Ovary (tissue), 10 donors: ENCODE measurements around the gene METTL22. TPM values are rescaled to one million over a fixed set of nuclear protein-coding genes. Genes with fewer than 3 reads are reported as not detected.

ENCODE experiments used
- DNase-seq, 5 donors: peaks; one replicate each; pipeline ENCODE4 v3.0.0-alpha.2; 2019 to 2020
- H3K27ac ChIP-seq, 2 donors: fragments of 200-600 bp; one replicate each; pipeline versions ENCODE4 v1.5.1 to v1.8.0; 2019 to 2022
- H3K27me3 ChIP-seq: fragments of 200-600 bp; one replicate; pipeline ENCODE4 v1.8.0; 2022
- H3K36me3 ChIP-seq: fragments of 200-600 bp; sonication (generic); one replicate; pipeline ENCODE4 v1.5.1; 2019
- H3K4me1 ChIP-seq: one replicate; pipeline ENCODE4 v1.8.1; 2013; ENCODE audit warnings: mild to moderate bottlenecking, moderate library complexity; ENCODE audit not compliant: insufficient read depth
- H3K4me3 ChIP-seq: fragments of 200-600 bp; sonication (generic); one replicate; pipeline ENCODE4 v1.5.1; 2017
- H3K9me3 ChIP-seq, 2 donors: fragments of 200-600 bp in 1 of 2; sonication (generic) in 1 of 2; one replicate each; pipeline versions ENCODE4 v1.5.1 to v1.8.1; 2013 to 2019; ENCODE audit warnings: mild to moderate bottlenecking in 1 of 2, moderate library complexity in 1 of 2
- EP300 ChIP-seq: sonication (generic); formaldehyde crosslinking; IDR thresholded peaks from one replicate; pipeline ENCODE4 v1.6.1; 2017; ENCODE audit warnings: antibody characterized with exemption
- POLR2A ChIP-seq: fragments of 450-650 bp; IDR thresholded peaks from one replicate; pipeline ENCODE4 v1.6.1; 2017; ENCODE audit warnings: antibody characterized with exemption, mild to moderate bottlenecking, moderate library complexity
- whole genome bisulfite sequencing, 3 donors: extraction: QIAGEN DNeasy Blood & Tissue Kit in 1 of 3; methylation state at CpG; one replicate each; pipeline versions ENCODE4 v1.1.5 to v1.1.7; 2013 to 2017; 5-methylcytosine and 5-hydroxymethylcytosine counted together
- intact Hi-C, 4 donors: fragments of 100-400 bp; cut with DNase I; formaldehyde crosslinking; loops; one replicate each; pipeline versions ENCODE4 v1.11.0 to v1.15.1; 2022 to 2023
- long read RNA-seq, 3 donors: library from polyadenylated mRNA in 2 of 3; unstranded in 2 of 3; transcript quantifications; one replicate each; pipeline ENCODE4 v2.0.0 and lab custom pipeline, GENCODE V29; 2021 to 2026
- polyA plus RNA-seq, 2 donors: library from polyadenylated mRNA; stranded (reverse); fragments of 200-250 nt in 1 of 2; fragments of 350-450 nt in 1 of 2; fragmentation: Illumina TruSeq in 1 of 2; extraction: RNeasy Lipid Tissue Mini Kit (QIAGEN cat#74804) in 1 of 2; gene quantifications; one replicate each; pipeline ENCODE4 v1.2.3, GENCODE V29; 2013 to 2014
- total RNA-seq, 7 donors: library from RNA; depleted of rRNA in 2 of 7; stranded (reverse); fragments of >200 nt in 2 of 7; fragmentation: NEBNext Ultra II Directional in 3 of 7; extraction: Animal tissue kit (Norgen Biotek cat#: 25700) in 3 of 7; gene quantifications; one replicate each; pipeline versions ENCODE4 v1.1.0 to v1.2.4, GENCODE V29; 2016 to 2023
- TF ChIP-seq, protein P1 (sequence below), 3 donors: fragments of 450-650 bp in 2 of 3; fragments of 200-600 bp in 1 of 3; IDR thresholded peaks; one replicate each; pipeline versions ENCODE4 v1.5.1 to v1.8.0; 2016 to 2022; ENCODE audit warnings: antibody characterized with exemption in 3 of 3, mild to moderate bottlenecking in 1 of 3
- donor health status: DM: no; HTN: no; CAD: no; lungs with moderate emphysema.
- donor health status: DM: no; HTN: no; CAD: no.
- donor health status: Bipolar disorder and iron deficiency.
- donor health status: DM: yes; HTN: yes; CAD: no.
- donor health status: DM: no; HTN: no; CAD: no.
- donor health status: DM: yes; HTN: yes; CAD: no.

METTL22 gene, protein sequence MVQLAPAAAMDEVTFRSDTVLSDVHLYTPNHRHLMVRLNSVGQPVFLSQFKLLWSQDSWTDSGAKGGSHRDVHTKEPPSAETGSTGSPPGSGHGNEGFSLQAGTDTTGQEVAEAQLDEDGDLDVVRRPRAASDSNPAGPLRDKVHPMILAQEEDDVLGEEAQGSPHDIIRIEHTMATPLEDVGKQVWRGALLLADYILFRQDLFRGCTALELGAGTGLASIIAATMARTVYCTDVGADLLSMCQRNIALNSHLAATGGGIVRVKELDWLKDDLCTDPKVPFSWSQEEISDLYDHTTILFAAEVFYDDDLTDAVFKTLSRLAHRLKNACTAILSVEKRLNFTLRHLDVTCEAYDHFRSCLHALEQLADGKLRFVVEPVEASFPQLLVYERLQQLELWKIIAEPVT
- 10 to 100 TPM; 21.6 to 45.8 (median 29.4) TPM for total RNA-seq
- polyA plus RNA-seq: 10 to 100 TPM; 14.2 to 23.6 TPM
- long read RNA-seq, donor 1, full-length matches to known transcripts: 38 of 80 reads
- long read RNA-seq, donor 1, partial matches to known transcripts: 12 of 80 reads
- long read RNA-seq, donor 1, other reads (novel, unspliced or antisense): 30 of 80 reads
- long read RNA-seq, donor 2, full-length matches to known transcripts: 4 of 4 reads
- long read RNA-seq, donor 2, partial matches to known transcripts: 0 of 4 reads
- long read RNA-seq, donor 2, other reads (novel, unspliced or antisense): 0 of 4 reads
- long read RNA-seq, donor 3, full-length matches to known transcripts: 11 of 27 reads
- long read RNA-seq, donor 3, partial matches to known transcripts: 8 of 27 reads
- long read RNA-seq, donor 3, other reads (novel, unspliced or antisense): 8 of 27 reads

DNA sequence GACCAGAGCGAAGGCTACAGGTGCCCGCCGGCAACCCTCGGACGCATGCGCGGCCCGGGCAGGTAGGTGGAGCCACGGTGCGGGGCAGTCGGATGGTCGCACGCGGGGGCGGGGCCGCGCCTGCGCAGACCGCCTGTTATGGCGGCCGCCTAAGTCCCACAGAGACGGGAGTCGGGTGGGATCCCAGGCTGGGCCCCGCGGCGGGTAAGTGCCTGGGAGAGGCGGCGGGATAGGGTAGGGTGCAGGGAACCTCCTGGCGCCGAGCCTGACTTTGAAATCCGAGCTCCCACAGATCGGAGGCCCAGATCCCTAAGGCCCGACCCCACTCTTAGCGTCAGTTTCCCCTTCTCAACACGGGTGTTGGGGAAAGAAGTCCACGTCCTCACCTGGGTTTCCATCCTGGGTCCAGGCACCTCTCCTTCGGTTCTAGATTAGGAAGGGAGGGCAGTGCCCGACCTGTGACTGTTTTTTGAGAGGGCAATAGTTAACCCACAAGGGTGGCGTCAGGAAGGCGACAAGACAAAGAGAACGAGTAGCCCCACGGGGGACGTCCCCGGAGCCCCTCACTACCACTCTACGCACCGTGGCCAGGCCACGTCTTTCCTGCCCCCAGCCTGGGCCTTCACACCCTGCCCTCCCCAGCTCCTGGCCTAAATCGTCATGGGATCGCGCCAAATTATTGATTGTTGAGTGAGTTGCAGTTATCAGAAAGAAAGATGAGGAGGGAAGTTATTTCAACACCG is at the start of gene METTL22:
TSS of gene METTL22 (plus strand) at position 127 of the 743 bp plus-strand sequence. CDS start 3,968 bp downstream, outside the sequence.
- no peaks in the 10 kb centered on the region for H3K27me3 ChIP-seq
- WGBS, 3 donors: 0 to 1% (median 0%) methylated on average over 51 of the region's 51 CpGs
- peak; percentile 85 to 95 (median 91) for DNase-seq
- H3K4me3 ChIP-seq: peak within 1 kb of the TSS; percentile 78
- intact Hi-C loops: no loop called here
- H3K36me3 ChIP-seq: no peaks in the 10 kb centered on the region
- no peaks in the 10 kb centered on the region for H3K9me3 ChIP-seq
- peak within 1 kb of the TSS; percentile 11 to 79 for H3K27ac ChIP-seq
- H3K4me1 ChIP-seq: peaks cover 1% of the 10 kb centered on the region
- TF ChIP-seq EP300 (no peak), POLR2A (peak; percentile 73)
- TF ChIP-seq, protein P1, sequence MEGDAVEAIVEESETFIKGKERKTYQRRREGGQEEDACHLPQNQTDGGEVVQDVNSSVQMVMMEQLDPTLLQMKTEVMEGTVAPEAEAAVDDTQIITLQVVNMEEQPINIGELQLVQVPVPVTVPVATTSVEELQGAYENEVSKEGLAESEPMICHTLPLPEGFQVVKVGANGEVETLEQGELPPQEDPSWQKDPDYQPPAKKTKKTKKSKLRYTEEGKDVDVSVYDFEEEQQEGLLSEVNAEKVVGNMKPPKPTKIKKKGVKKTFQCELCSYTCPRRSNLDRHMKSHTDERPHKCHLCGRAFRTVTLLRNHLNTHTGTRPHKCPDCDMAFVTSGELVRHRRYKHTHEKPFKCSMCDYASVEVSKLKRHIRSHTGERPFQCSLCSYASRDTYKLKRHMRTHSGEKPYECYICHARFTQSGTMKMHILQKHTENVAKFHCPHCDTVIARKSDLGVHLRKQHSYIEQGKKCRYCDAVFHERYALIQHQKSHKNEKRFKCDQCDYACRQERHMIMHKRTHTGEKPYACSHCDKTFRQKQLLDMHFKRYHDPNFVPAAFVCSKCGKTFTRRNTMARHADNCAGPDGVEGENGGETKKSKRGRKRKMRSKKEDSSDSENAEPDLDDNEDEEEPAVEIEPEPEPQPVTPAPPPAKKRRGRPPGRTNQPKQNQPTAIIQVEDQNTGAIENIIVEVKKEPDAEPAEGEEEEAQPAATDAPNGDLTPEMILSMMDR (IDR thresholded peaks at IDR 0.05): no peak

DNA sequence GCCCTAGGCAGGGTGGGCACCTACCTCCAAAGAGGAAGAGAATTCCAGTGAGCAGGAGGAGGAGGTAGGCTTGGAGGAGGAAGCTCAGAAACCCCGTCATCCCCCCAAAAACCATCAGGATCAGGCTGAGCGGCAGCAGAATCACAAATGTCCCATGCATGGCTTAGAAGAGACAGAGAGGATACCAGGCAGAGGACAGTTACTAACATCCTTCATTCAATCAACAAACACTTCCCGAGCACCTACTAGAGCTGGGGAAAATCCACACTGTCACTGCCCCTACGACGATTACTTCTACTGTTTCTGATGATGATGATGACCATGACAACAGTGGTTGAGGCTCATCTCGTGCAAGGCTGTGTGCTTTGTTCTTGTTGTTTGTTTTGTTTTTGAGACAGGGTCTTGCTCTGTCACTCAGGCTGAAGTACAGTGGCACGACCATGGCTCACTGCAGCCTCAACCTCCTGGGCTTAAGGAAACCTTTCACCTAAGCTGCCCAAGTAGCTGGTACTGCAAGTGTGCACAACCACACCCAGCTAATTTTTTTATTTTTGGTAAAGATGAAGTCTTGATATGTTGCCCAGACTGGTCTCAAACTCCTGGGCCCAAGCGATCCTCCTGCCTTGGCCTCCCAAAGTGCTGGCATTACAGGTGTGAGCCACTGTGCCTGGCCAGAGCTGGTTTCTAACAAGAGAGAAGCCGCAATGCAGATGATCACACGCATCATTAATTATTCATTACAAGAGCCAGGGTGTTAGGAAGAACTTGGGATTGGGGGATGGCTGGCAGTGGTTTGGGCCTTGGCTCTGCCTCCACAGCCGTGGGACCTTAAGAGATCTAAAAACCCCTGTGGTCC is 49.2 kb upstream of the METTL22 start:
- Histone ChIP-seq H3K4me3 (no peak overlapping the region), H3K9me3 (no peaks in the 10 kb centered on the region), H3K27me3 (no peaks in the 10 kb centered on the region), H3K27ac (no peak overlapping the region), H3K36me3 (no peaks in the 10 kb centered on the region), H3K4me1 (no peaks in the 10 kb centered on the region)
- intact Hi-C loops: loop anchor here in 2 of 4 donors (10.0 kb wide), 3 partner anchors 213 to 443 kb away; partner anchors contain the start of gene LITAFD (in 1 of the 2)
- TF ChIP-seq POLR2A: no peak
- WGBS, 3 donors: 72 to 79% (median 77%) methylated on average over 11 of the region's 11 CpGs
- no peak for DNase-seq

DNA sequence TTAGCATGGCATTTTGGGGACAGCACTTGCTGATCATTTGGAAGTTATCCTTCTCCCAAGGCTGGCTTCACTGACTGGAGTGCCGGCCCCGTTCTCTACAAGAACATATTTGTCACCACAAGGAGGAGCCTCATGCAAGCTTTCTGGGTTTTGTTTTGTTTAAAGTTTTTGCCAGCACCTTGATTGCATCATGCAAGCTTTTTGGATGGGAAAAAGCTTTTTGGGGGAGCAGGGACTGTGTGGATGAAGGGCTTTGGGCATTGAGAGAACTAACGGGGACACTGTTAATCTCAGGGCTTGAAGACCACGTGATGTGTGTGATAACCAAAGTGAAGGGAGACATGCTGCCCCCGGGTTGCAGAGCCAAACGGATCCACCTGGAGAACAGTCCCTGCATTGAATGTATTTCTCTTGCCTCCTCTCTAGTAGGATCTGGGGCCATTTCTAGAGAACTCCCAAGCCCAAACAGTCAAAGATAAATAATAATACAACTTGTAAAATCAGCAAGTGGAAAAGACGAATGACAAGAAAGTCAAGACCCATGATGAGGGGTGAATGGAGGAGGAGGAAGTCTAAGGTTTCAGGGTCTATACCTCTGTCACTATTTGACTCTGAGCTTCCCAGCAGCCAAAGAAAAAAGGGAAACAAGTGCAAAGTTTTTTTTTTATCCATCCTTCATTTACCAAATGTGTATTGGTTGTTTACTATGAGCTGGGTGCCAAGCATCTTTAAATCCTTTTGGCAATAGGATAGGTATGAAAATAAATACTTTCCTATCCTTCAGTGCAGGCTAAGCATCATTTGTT is 48.4 kb upstream of the METTL22 start:
- no peaks in the 10 kb centered on the region for H3K36me3 ChIP-seq
- no peak for DNase-seq
- TF ChIP-seq, protein P1 (IDR thresholded peaks at IDR 0.05): no peak
- peak; percentile 7 for TF ChIP-seq POLR2A
- H3K4me1 ChIP-seq: no peaks in the 10 kb centered on the region
- no peak overlapping the region for H3K27ac ChIP-seq
- H3K27me3 ChIP-seq: no peaks in the 10 kb centered on the region
- no peak overlapping the region for H3K4me3 ChIP-seq
- intact Hi-C loops: loop anchor here in 2 of 4 donors (10.0 kb wide), 3 partner anchors 212 to 442 kb away; partner anchors contain the start of gene LITAFD (in 1 of the 2)
- no peaks in the 10 kb centered on the region for H3K9me3 ChIP-seq
- WGBS, 3 donors: 15 to 20% (median 16%) methylated on average over 7 of the region's 7 CpGs

DNA sequence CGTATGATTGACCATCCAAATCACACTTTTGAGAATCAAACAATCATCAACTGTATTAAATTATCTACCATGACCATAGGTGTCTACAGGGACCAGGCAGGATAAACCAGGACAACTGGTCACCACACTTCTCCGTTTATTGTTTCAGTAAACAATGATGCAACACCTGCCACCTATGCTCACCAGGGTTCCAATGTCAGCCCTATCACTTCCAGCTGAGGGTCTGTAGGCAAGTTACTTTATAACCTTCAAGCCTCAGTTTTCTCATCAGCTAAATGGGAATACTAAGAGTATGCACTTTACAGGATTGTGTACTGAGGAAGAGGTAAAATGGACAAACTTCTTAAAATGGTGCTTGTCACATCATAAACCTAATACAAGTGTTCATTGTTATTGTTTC is 46.1 kb upstream of the METTL22 start:
- WGBS, 3 donors: 55 to 71% (median 64%) methylated on average over 2 of the region's 2 CpGs
- H3K36me3 ChIP-seq: no peaks in the 10 kb centered on the region
- TF ChIP-seq POLR2A (no peak), EP300 (no peak)
- no peak for DNase-seq
- H3K27ac ChIP-seq: no peak overlapping the region
- no peaks in the 10 kb centered on the region for H3K27me3 ChIP-seq
- no peaks in the 10 kb centered on the region for H3K9me3 ChIP-seq
- intact Hi-C loops: loop anchor here in 2 of 4 donors (10.0 kb wide), 3 partner anchors 209 to 439 kb away; partner anchors contain the start of gene LITAFD (in 1 of the 2)
- H3K4me3 ChIP-seq: no peak overlapping the region
- H3K4me1 ChIP-seq: no peaks in the 10 kb centered on the region
